Mononuclear cell (primary cell): ENCODE measurements around the gene ZNF26. TPM values are rescaled to one million over a fixed set of nuclear protein-coding genes. Genes with fewer than 3 reads are reported as not detected.

ENCODE experiments used
- total RNA-seq: library from RNA; depleted of rRNA; stranded (reverse); fragments of >200 nt; gene quantifications from one replicate; pipeline ENCODE4 v1.2.3, GENCODE V29; 2012

The ZNF26 gene
- total RNA-seq, 1 donor: 42.8 TPM

Other genes with a start within 250 kb of the ZNF26 start
- gene ANKLE2, start 224.5 kb upstream of the ZNF26 start, total RNA-seq: 63.0 TPM
- 21.9 TPM for gene GOLGA3, start 157.5 kb upstream of the ZNF26 start, total RNA-seq
- gene CHFR, start 98.8 kb upstream of the ZNF26 start, total RNA-seq: 51.2 TPM
- gene ZNF605, start 30.1 kb upstream of the ZNF26 start, total RNA-seq: 2.5 TPM
- gene ZNF84, start 51.1 kb downstream of the ZNF26 start, total RNA-seq: 26.0 TPM
- gene ZNF140, start 94.6 kb downstream of the ZNF26 start, total RNA-seq: 23.6 TPM
- 2.5 TPM for gene ZNF891, start 143.9 kb downstream of the ZNF26 start, total RNA-seq
- 24.0 TPM for gene ZNF10, start 144.3 kb downstream of the ZNF26 start, total RNA-seq
- 23.9 TPM for gene ZNF268, start 195.1 kb downstream of the ZNF26 start, total RNA-seq
- gene ANHX, start 249.5 kb downstream of the ZNF26 start, total RNA-seq: not detected